GM12878 (cell line): Measurements from ENCODE around the gene FKBP1B. TPM values are rescaled to one million over a fixed set of nuclear protein-coding genes. Genes with fewer than 3 reads are reported as not detected.
A peak's percentile ranks its signal among the peaks of the same experiment; 100 is the strongest.

Experiments
- ATAC-seq: fragments of 200-7000 bp; cut with Tn5 transposase; 3 replicates; pipeline ENCODE4 v1.9.1; 2020; ENCODE audit warnings: mild to moderate bottlenecking, moderate library complexity
- BruUV-seq: library from RNA; stranded (reverse); fragments of 400-500 nt; replicated peaks from 2 replicates; lab custom pipeline; 2021; lab: Mats Ljungman, UMichigan
- CTCF ChIA-PET: fragments of 300-600 bp; sonication (Branson Sonifier 250); formaldehyde crosslinking; extraction: SDS; loops from one replicate; lab custom pipeline; 2021; ENCODE audit warnings: inconsistent platforms; lab: Yijun Ruan, JAX
- POLR2A ChIA-PET: fragments of 350-600 bp; formaldehyde crosslinking; extraction: SDS; loops from one replicate; lab custom pipeline; 2021; ENCODE audit warnings: inconsistent platforms; lab: Charles Lee
- RAD21 ChIA-PET: fragments of 300-600 bp; sonication (Branson Sonifier 250); formaldehyde crosslinking; loops from one replicate; lab custom pipeline; 2023; ENCODE audit warnings: antibody characterized with exemption; ENCODE audit not compliant: unreplicated experiment; lab: Charles Lee
- SMC1A ChIA-PET: fragments of 300-600 bp; sonication (Branson Sonifier 250); formaldehyde crosslinking; loops from one replicate; lab custom pipeline; 2023; ENCODE audit not compliant: unreplicated experiment, uncharacterized antibody; lab: Charles Lee
- DNase-seq: peaks from one replicate; pipeline ENCODE4 v3.0.0-alpha.2; 2011; ENCODE audit warnings: low read depth, low spot score
- FAIRE-seq: peaks from 3 replicates; lab custom pipeline; 2011; peaks lifted over from hg19 to GRCh38; lab: Jason Lieb, UNC
- H2AFZ ChIP-seq: 2 replicates; pipeline ENCODE4 v1.6.0; 2011; ENCODE audit warnings: low read depth, low read length, control low read depth; ENCODE audit not compliant: control insufficient read depth
- H3K27ac ChIP-seq: 2 replicates; pipeline ENCODE4 v1.5.1; 2011; ENCODE audit warnings: control low read depth; ENCODE audit not compliant: control insufficient read depth, insufficient read depth
- H3K27me3 ChIP-seq, 2 experiments: replicated peaks in 1 of 2; 2 replicates each; pipeline versions ENCODE4 v1.6.0 to v1.6.1; 2011; ENCODE audit warnings: low read length in 1 of 2; ENCODE audit not compliant: control insufficient read depth in 2 of 2, insufficient read depth in 2 of 2
- H3K36me3 ChIP-seq, 2 experiments: 2 replicates each; pipeline ENCODE4 v1.5.1; 2011; ENCODE audit warnings: low read length in 1 of 2; ENCODE audit not compliant: control insufficient read depth in 2 of 2, insufficient read depth in 2 of 2
- H3K4me1 ChIP-seq: 2 replicates; pipeline ENCODE4 v1.6.1; 2011; ENCODE audit warnings: mild to moderate bottlenecking, low read length, moderate library complexity, mixed read lengths; ENCODE audit not compliant: control insufficient read depth, insufficient read depth
- H3K4me2 ChIP-seq: 2 replicates; pipeline ENCODE4 v1.6.0; 2011; ENCODE audit warnings: control low read depth; ENCODE audit not compliant: control insufficient read depth, insufficient read depth
- H3K4me3 ChIP-seq: fragments of 200-600 bp; sonication (generic); 2 replicates; pipeline ENCODE4 v1.5.1; 2016
- H3K79me2 ChIP-seq: 2 replicates; pipeline ENCODE4 v1.6.0; 2011; ENCODE audit warnings: low read length; ENCODE audit not compliant: control insufficient read depth, insufficient read depth
- H3K9ac ChIP-seq: 2 replicates; pipeline ENCODE4 v1.8.0; 2011; ENCODE audit warnings: low read length, control low read depth, mixed read lengths; ENCODE audit not compliant: control insufficient read depth, insufficient read depth
- H3K9me3 ChIP-seq: replicated peaks from 3 replicates; pipeline ENCODE4 v1.5.1; 2011; ENCODE audit warnings: mild to moderate bottlenecking, low read length; ENCODE audit not compliant: control insufficient read depth, insufficient read depth
- H4K20me1 ChIP-seq: 2 replicates; pipeline ENCODE4 v1.6.0; 2011; ENCODE audit not compliant: control insufficient read depth, insufficient read depth
- CHD2 ChIP-seq: IDR thresholded peaks from 2 replicates; pipeline ENCODE4 v1.6.1; 2011; ENCODE audit warnings: low read depth, low read length, improper control_type of control experiment, borderline replicate concordance
- FOS ChIP-seq: IDR thresholded peaks from 3 replicates; pipeline ENCODE4 v1.6.1; 2011; ENCODE audit warnings: borderline replicate concordance; ENCODE audit not compliant: insufficient read length; ENCODE audit errors: extremely low read depth
- MAX ChIP-seq: IDR thresholded peaks from 2 replicates; pipeline ENCODE4 v1.6.1; 2012; ENCODE audit warnings: low read depth, low read length, improper control_type of control experiment
- MYB ChIP-seq: fragments of 150-350 bp; IDR thresholded peaks from 2 replicates; pipeline ENCODE4 v1.6.1; 2014; ENCODE audit warnings: mild to moderate bottlenecking, low read depth, low read length, borderline replicate concordance
- NFIC ChIP-seq: IDR thresholded peaks from 2 replicates; pipeline ENCODE4 v1.6.1; 2012; ENCODE audit warnings: low read depth, mild to moderate bottlenecking, inconsistent platforms, low read length, moderate library complexity
- NR2F1 ChIP-seq: fragments of 450-650 bp; conservative IDR thresholded peaks from 2 replicates; pipeline ENCODE4 v1.6.1; 2017; ENCODE audit warnings: mild to moderate bottlenecking
- NRF1 ChIP-seq: conservative IDR thresholded peaks from 2 replicates; pipeline ENCODE4 v1.6.1; 2011; ENCODE audit warnings: mild to moderate bottlenecking, low read depth, low read length, improper control_type of control experiment
- RUNX3 ChIP-seq: IDR thresholded peaks from 2 replicates; pipeline ENCODE4 v1.6.1; 2012; ENCODE audit warnings: low read length, inconsistent platforms
- SUZ12 ChIP-seq: fragments of 200-600 bp; sonication (generic); IDR thresholded peaks from one replicate; pipeline ENCODE4 v1.6.1; 2018; ENCODE audit warnings: antibody characterized with exemption, mild to moderate bottlenecking; ENCODE audit not compliant: unreplicated experiment
- TCF12 ChIP-seq: IDR thresholded peaks from 2 replicates; pipeline ENCODE4 v1.6.1; 2011; ENCODE audit warnings: low read depth, mild to moderate bottlenecking, low read length
- USF2 ChIP-seq: IDR thresholded peaks from 2 replicates; pipeline ENCODE4 v1.6.1; 2011; ENCODE audit warnings: low read depth, low read length, improper control_type of control experiment, borderline replicate concordance
- YBX1 ChIP-seq: fragments of 450-650 bp; IDR thresholded peaks from 2 replicates; pipeline ENCODE4 v1.6.1; 2016; ENCODE audit warnings: antibody characterized with exemption
- YY1 ChIP-seq: IDR thresholded peaks from 2 replicates; pipeline ENCODE4 v1.6.1; 2011; ENCODE audit warnings: low read depth, mild to moderate bottlenecking, low read length
- ZNF274 ChIP-seq: IDR thresholded peaks from one replicate; pipeline ENCODE4 v1.8.0; 2011; ENCODE audit not compliant: insufficient read length, insufficient read depth
- whole genome bisulfite sequencing: methylation state at CpG from one replicate; pipeline ENCODE4 v1.1.6; 2016; ENCODE audit warnings: low lambda C conversion rate; ENCODE audit not compliant: insufficient replicate concordance, insufficient coverage; ENCODE audit errors: missing lambda C conversion rate; 5-methylcytosine and 5-hydroxymethylcytosine counted together
- in situ Hi-C: fragments of 300-500 bp; cut with MboI; formaldehyde crosslinking; loops from 9 replicates; pipeline ENCODE4 v1.14.3; 2018; ENCODE audit warnings: mixed read lengths
- intact Hi-C: fragments of 100-400 bp; cut with micrococcal nuclease; formaldehyde crosslinking; loops from one replicate; pipeline ENCODE4 v1.14.2; 2022; ENCODE audit not compliant: unreplicated experiment
- polyA plus RNA-seq, 11 experiments: library from polyadenylated mRNA; depleted of rRNA in 4 of 11; unstranded in 6 of 11; stranded (reverse) in 5 of 11; fragments of >200 nt; fragmentation: Nextera tagmentation in 4 of 11; fragmentation: Illumina TruSeq in 1 of 11; extraction: Ambion mirVana in 4 of 11; extraction: Trizol in 1 of 11; gene quantifications; 1 replicate in 1 of 11; 2 replicates in 10 of 11; pipeline versions ENCODE4 v1.2.1 to v1.2.3, GENCODE V29; 2011 to 2016; ENCODE audit warnings: inconsistent platforms in 2 of 11, missing spikeins in 2 of 11, low read depth in 1 of 11
- total RNA-seq, 4 experiments: library from RNA; depleted of rRNA in 3 of 4; stranded (reverse); fragments of >200 nt in 3 of 4; fragmentation: Illumina TruSeq in 1 of 4; extraction: Trizol in 1 of 4; gene quantifications; 2 replicates each; pipeline versions ENCODE4 v1.2.1 to v1.2.3, GENCODE V29; 2013 to 2021

Gene FKBP1B
- total and polyA plus RNA-seq, 10 of the 15 experiments (the other 5 are each of a cell fraction or from before 2014, with no cell fraction given): 0.18 to 0.53 (median 0.24) TPM

- POLR2A ChIA-PET: interaction anchor here (1.3 kb wide), 1 partner anchor 119 kb away, joined by 3 read pairs; the partner anchor contains the start of gene ATAD2B
These were observed 3.7 kb upstream of the FKBP1B start for GRCh38 chr2:24045511-24046508.

GRCh38 chr2:24046599-24046929 is 3.0 kb upstream of the FKBP1B start:
- H2AFZ ChIP-seq: peak overlapping the region; percentile 95
- FAIRE-seq: no peak

More at GRCh38 chr2:24045511-24046508, 3.7 kb upstream of the FKBP1B start:
- Histone ChIP-seq H3K9ac (peak overlapping the region; percentile 77), H3K27me3 (peaks cover 0 to 5% of the 10 kb centered on the region in 2 experiments; a peak in 3 of 4 replicates), H4K20me1 (no peaks in the 10 kb centered on the region), H3K79me2 (peaks cover 7% of the 10 kb centered on the region), H3K4me1 (peaks cover 11% of the 10 kb centered on the region), H3K4me3 (peak overlapping the region; percentile 78), H2AFZ (no peak overlapping the region), H3K36me3 (no peaks in the 10 kb centered on the region), H3K9me3 (no peaks in the 10 kb centered on the region), H3K27ac (no peak overlapping the region), H3K4me2 (peak overlapping the region; percentile 72)
- no peak for DNase-seq
- no peak for FAIRE-seq
- TF ChIP-seq FOS (no peak), MYB (no peak), YBX1 (no peak)
- intact Hi-C loops: loop anchor here (5.0 kb wide), 1 partner anchor 119 kb away; the partner anchor contains the start of gene ATAD2B
- WGBS: 74% methylated on average over 11 of the region's 11 CpGs
- ATAC-seq: no peak
- no TSS peak for BruUV-seq
- ChIA-PET SMC1A (no interaction called here), CTCF (interaction anchor here (0.7 to 1.0 kb wide), 2 partner anchors 15 to 39 kb away, joined by 3 read pairs; partner anchors contain the start of gene TP53I3), RAD21 (interaction anchor here (1.7 kb wide), 1 partner anchor 38 kb away, joined by 21 read pairs; the partner anchor contains the start of gene TP53I3)
- in situ Hi-C loops: no loop called here

More at GRCh38 chr2:24046599-24046929, 3.0 kb upstream of the FKBP1B start:
- Histone ChIP-seq H4K20me1 (no peaks in the 10 kb centered on the region), H3K4me1 (peaks cover 11% of the 10 kb centered on the region), H3K27me3 (peaks cover 0 to 5% of the 10 kb centered on the region in 2 experiments; a peak in 3 of 4 replicates), H3K27ac (no peak overlapping the region), H3K4me3 (peak overlapping the region; percentile 78), H3K79me2 (peaks cover 7% of the 10 kb centered on the region), H3K9ac (peak overlapping the region; percentile 77), H3K36me3 (no peaks in the 10 kb centered on the region), H3K9me3 (no peaks in the 10 kb centered on the region), H3K4me2 (peak overlapping the region; percentile 72; the same call in 1 of the 2 replicates)
- ChIA-PET POLR2A (interaction anchor here (1.0 to 1.7 kb wide), 6 partner anchors 20 to 220 kb away, joined by 3 to 12 read pairs (median 6); partner anchors contain the start of genes ATAD2B and SF3B6), RAD21 (interaction anchor here (1.3 to 1.7 kb wide), 6 partner anchors 13 to 120 kb away, joined by 5 to 31 read pairs (median 8); partner anchors contain the start of genes ATAD2B, SF3B6 and TP53I3), CTCF (interaction anchor here (1.1 to 3.7 kb wide), 6 partner anchors 9 to 222 kb away, joined by 3 to 26 read pairs (median 9); partner anchors contain the start of genes ATAD2B and SF3B6), SMC1A (interaction anchor here (1.4 kb wide), 1 partner anchor 56 kb away, joined by 3 read pairs; no protein-coding TSS in a partner anchor)
- intact Hi-C loops (loop anchor here (5.0 kb wide), 1 partner anchor 119 kb away; the partner anchor contains the start of gene ATAD2B), in situ Hi-C loops (no loop called here)
- TF ChIP-seq ZNF274 (no peak), TCF12 (no peak), SUZ12 (no peak), YBX1 (no peak), NFIC (no peak), USF2 (no peak), NR2F1 (no peak), YY1 (no peak), NRF1 (no peak), MAX (no peak), RUNX3 (no peak), CHD2 (no peak)
- 0% methylated on average over 2 of the region's 2 CpGs for WGBS
- ATAC-seq: no peak
- DNase-seq: no peak
- no TSS peak for BruUV-seq
